ENCODE data around the gene KCNF1.

Gene KCNF1

DNA sequence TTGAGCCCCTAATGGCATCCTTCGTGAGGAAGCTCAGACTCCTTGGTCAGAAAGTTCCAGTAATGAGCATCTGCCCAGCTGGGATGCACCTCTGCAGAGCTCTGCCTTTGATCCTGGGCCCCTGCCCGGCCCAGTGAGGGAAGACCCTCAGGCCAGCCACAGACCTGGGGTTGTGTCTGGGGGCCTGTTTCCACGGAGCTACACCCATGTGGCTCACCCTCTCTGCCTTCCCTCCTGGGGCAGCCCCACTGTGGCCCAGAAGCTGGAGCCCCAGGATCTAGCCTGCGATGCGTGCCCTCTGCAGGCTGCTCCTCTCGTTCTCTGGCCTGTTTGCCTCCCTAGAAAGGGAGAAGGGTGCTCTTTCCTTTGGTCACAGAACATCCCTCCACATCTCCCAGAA, 9.8 kb downstream of the KCNF1 start:
- DNase-seq, result no peak

DNA sequence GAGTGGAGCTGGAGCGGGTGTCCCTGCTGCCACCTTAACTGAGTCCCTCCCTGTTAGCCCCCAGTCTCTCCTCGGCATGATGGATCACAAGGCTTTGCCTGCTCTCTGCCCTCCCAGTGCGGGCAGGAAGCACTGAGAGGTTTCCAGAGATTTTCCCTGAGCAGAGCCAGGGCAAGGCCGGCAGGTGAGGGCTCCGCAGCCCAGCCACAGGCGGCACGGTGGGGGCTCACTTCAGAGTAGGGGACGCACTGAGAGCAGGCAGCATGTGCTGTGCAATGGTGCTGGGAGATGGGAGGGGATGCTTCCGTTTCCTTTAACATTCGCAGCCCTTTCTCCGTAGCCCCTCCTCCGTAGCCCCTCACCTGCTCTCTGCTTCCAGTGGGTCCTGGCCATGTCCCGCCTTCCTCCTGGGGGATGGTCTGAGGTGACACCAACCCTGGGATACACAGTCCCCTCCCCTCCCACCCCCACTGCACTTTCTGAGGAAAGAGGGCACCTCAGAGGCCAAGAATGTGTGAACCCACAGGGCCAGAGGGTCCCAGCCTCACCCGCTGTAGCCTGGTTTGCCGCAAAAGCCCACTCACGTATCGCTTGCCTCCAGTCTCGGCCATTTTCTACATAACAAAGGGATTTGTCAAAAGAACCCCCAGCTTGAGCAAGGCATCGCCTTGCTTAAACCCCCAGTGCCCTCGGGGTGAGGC, 10.7 kb downstream of the KCNF1 start:
- DNase-seq, result no peak

DNA sequence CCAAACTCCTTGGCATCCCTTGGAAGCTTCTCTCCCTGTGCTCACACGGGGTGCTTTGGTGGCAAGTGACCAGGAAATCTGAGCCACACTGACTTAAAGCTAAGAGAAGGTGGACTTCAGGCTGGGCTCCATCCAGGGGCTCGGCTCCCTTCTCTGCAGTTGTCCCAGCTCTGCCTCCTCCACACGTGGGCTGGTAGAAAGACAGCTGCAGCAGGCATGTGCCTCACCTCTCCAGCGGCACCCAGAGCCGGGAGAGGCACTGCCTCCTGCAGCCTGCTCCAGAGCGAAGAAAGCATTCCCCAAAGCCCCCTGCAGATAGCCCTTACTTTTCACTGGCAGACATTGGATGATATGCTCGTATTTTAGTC, 11.3 kb downstream of the KCNF1 start:
- no peak for DNase-seq

DNA sequence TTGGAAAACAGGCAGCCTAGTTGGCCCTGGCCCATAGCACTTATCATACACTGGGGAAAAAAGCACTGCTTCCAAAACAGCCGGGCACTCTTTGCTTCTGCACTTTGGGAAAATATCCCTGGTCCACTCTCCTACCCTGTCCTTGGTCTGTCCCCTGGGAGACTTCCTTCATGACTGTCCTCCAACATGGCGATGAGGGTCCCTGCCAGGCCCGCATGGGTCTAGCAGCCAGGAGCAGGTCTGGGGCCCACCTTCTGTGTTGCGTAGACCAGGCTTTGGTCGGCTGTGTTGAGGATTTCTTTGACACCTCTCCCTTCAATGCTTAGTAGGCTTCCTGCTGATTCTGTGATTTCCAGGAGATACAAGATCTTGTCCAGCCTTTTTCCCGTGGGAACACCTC, 12.2 kb downstream of the KCNF1 start:
- no peak for DNase-seq

DNA sequence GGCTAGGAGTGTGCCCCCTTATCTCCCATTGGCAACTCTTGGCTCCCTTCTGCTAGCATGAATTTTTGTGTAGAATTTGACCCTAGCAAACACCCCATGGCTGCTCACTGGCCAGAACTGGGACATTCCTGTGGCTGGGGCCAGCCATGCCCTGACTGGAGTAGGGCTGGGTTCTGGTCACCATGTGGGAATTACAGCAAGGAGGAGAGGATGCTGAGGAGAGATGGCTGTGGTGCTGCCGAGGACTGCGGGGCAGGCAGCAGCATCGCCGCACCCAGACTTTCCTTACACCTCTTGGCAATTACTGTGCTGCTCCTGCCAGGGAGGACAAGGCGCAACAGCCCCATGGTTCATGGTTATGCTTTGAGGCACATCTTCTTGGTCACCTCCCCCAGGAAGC, 12.7 kb downstream of the KCNF1 start:
- DNase-seq, result no peak

DNA sequence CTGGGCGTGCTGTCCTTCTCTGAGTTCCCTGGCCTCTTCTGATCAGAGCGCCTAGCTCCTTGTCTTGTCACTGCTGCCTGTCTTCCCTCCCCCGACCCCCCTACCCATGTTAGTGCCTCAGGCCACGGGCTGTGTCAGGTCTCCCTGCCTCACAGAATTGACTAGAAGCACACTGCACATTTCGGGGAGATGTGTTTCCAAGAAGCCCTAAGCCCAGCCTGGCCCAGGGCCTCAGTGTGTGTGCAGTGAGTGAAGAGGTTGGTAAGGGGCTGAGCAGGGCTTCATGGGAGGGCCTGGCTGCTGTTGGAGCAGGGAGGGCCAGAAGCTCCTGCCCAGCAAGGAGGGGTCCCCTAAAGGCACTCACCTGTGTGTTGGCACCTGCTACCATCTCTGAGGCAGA, 13.1 kb downstream of the KCNF1 start:
- no peak for DNase-seq

DNA sequence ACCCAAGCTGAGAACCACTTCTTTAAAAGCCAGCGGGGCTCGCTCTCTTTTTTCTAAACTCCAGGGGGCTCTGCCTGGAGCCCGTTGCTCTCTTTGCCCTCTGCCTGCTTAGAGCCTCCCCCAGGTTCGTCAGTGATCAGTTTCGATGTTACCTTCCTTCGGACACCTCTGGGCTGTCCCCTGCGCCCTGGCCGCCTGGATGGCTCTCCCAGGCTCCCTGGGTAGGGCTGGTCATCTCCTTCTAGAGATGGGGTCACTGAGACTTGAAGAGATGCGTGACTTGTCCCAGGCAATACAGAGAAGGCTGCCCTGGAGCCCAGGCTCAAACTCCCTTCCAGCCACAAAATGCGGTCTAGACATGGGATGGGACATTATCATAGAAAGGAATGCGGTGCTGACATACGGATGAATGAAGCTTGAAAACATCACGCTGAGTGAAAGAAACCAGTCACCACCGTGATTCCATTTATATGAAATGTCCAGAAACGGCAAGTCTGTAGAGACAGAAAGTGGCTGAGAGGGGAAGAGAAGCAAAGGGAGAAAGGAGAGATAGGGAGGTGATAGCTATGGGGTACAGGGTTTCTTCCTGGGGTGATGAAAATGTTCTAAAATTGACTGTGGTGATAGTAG, 14.6 kb downstream of the KCNF1 start:
- DNase-seq, result no peak

DNA sequence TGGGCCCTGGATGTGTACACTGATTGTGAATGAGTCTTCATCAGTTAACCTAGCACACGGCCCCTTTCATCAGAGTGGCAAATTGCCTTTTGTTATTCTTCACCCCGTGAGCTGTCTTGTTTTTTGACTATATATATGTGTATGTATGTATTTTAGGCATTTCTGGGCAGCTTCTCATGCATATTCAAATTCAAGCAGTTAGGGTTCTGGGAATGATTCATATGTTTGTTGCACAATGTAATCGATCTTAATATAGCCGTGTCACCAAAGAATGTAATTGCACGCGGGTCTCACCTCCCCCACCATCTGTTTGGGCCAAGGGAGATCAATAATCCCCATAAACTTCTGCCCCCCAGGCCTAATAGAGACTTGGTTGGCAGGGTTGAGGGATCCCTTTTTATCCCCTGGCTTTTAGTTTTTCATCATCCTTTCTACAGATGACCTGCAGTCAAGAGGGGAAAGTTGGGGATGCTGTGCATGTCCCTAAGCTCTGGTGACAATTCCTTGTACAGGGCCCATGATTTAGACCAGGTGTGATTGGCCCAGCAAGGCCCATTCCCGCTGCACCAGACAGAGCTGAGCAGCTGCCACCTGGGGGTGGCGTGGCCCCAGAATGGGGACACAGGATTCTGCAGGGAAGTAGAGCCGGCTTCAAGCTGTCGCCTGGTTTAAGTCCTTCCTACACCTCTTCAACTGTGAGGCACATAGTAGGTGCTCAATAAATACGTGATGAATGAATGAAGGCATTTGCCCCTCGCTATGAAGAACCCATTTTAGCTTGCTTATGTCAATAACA, 19.2 kb downstream of the KCNF1 start:
- no peak for DNase-seq

DNA sequence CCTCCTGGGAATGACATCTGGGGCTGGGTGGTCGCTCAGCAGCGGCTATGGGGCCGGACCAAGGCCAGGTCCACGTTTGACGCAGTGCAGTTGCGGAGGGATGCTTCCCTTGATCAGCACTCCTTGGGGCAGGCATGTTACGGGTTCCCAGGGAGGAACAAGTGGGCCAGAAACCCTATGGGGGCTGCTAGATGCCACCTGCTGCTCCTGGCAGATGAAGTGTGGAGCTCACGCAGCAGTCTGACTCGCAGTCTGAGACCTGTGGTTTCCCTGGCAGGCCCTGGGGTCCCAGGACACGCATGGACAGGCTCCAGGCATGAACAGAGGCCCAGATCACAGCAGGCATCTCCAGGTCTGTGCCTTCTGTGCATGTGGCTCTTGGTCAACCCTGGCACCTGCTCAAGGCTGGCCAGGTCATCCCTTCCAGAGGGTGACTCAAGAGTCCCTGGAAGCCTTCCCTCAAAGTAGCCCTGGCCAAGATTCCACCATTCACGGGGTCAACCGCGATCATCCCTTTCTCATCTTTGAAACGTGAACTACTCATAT, 20.0 kb downstream of the KCNF1 start:
- DNase-seq, result no peak

DNA sequence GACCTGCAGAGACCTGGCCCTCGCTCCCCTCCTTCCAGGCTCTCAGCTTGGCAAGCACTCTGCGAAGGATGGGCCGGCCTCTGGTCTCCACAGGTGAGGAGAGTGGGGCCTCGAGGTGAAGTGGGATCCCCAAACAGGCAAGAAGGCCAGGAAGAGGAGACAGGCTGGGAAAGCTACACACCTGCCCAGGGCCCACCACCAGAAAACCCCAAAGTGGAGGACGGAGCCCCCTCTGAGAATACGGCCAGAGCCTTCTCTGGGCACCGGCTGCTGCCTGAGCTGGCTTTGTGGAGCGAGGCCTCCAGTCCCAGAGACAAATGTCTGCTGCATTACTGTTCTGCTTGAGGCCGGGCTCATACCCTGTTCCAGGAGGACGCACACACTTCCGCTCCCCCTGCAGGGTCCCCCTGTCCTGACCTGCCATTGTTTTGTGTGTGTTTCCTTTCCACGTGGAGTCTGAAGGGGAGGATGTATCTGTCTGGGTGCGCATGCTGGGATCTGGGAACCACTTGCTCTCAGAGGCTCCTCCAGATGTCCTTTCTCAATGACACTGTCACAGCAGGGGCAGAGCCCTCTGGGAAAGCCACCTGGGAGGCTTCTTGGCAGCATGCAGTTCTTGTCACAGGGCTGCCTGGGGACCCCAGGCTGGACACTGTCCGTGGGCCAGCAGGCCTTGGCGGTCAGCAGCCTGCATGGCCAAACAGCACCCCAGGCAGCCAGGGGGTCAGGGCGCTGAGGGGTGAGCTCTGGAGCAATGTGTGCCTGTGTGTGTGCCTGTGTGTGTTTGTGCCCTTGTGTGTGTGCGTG, 20.8 kb downstream of the KCNF1 start:
- no peak for DNase-seq

DNA sequence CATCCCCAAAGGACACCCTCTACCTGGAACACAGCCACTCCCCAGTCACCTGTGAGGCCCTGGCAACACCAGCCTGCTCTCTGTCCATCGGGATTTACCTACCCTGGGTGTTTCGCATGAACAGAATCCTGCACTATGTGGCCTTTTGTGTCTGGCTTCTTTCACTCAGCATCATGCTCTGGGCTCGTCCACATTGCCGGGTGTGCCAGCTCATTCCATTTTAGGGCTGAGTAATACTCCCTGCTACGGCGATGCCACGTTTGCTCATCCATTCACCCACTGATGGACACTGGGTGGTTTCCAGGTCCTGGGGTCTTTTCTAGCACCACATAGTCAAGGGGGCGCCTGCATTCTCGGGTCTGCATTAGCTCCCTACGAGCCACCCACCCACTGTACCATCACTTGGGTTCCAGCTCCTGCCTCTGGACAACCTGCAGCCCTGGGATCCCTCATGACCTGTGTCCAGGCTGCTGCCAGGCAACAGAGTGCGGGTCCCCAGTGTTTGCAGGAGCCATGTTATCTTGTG, 22.0 kb downstream of the KCNF1 start:
- DNase-seq, result no peak

DNA sequence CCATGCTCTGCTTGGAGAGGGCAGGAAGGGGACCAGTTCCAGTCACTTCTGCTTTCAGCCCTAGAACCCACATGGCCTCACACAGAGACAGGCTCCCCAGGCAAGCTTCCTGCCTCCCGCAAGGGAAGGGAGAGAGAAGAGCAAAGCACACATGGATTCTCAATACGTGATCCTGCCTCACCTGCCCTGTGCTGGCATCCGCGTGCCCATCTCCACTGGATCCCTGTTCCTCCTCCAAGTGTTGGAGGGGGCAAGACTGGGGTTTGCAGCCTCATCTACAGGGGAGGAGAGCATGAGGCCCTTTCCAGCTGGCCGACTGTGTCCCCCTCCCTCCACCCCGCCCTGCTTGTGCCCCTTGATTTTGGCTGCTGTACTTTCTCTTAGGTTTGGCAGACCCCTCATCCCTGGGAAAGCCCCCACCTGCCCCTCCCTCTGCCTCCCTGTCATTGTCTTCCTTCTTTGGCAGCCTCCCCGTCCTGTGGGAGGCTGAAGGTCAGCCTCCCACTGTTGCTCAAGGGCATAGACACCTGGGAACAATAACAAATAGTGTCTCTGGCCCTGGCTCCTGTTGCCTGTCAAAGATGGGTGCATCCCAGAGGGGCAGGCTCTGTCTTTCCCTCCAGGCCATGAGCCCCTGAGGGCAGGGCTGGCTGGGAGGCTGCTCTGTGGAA, 22.7 kb downstream of the KCNF1 start:
- no peak for DNase-seq

DNA sequence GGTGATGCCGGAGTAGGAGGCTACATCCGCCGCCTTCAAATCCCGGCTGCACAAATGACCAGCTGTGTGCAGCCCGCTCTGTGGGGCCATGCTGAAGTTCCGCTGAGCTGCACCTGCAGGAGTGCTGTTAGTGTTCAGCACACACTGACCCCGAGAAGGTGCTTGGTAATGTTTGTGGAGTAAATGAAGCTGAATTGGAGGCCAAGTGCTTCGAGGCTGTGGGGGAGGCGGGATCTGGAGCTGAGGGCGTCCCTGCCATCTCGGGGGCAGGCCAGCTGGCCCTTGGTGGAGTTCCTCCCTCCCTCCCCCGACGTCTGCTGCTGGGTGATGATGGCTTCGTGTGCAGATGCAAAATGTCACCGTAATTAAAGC, 23.2 kb downstream of the KCNF1 start:
- DNase-seq, result no peak

DNA sequence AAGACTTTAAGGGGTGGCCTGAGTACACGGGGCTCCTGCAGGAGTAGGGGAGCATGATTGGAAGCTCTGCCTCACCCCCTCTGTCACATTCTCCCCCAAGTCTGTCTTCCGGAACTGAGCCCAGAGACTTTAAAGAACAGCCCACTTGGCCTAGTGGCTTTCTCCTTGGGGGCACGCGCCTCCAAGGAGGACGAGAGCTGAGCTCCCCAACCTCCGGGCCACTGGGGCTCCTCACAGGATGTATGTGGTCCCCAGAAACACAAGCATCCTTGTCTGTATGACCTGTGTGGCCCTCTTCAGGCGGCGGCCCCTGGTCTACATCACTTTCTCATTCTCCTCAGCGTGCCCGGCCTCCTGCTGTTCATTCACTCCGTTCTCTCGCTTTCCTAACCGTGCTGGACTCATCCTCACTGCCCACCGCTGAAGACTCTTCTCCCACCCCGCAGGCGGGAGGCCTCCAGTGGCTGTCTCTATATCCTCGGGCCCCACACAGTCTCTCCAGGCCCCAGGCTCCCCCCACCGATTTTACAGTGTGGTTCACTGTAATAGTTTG, 23.7 kb downstream of the KCNF1 start:
- no peak for DNase-seq

DNA sequence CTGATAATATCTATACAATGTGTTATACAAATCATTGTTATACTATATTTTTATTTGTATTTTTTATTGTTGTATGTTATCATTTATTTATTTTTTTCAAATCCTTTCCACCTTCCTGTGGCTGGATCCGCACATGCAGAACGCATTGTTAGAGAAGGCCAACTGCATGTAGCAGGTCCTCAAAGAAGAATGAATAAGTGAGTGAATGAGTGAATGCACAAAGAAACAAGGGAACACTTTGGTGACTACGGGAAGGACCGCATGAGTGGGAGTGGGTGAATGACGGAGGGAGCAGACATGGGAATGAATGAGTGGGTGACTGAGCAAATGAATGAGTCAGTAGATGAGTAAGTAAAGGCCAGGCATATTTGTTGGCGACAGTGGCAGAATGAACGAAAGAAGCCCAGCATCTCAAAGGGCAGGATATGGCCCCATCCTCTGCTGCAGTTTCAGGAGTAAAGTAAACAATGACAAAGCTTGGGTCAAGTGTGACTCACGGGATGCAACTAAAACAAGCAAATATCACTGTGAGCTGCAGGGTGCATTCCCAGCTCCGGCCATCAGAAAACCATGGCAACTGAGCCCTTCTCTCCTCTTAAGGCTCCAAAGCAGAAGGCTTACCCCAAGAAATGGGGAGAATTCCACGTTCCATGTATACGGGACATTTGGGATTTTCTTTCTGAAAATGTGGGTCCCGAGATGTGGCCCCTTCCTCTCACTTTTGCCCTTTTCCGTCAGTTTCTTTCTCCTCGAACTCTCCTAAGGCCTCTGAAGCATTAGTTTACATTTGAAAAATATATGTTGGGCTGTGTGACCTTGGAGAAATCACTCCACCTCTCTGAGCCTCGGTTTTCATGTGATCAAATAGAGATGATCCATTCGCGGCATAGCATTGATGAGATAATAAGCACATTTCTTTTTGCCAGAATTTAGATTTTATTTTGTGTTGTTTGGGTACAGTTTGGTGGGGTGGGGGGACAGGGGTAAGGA, 24.5 kb downstream of the KCNF1 start:
- no peak for DNase-seq

DNA sequence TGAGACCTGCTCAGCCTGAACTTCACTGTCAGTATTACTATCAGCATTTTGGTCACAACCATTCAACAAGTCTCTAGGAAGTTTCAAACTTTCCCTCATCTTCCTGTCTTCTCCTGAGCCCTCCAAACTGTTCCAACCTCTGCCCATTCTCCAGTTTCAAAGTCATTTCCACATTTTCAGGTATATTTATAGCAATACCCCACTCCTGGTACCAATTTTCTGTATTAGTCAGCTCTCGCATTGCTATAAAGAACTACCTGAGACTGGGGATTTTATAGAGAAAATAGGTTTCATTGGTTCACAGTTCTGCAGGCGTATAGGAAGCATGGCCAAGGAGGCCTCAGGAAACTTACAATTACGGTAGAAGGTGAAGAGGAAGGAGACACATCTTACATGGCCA, 27.3 kb downstream of the KCNF1 start:
- DNase-seq, result no peak

DNA sequence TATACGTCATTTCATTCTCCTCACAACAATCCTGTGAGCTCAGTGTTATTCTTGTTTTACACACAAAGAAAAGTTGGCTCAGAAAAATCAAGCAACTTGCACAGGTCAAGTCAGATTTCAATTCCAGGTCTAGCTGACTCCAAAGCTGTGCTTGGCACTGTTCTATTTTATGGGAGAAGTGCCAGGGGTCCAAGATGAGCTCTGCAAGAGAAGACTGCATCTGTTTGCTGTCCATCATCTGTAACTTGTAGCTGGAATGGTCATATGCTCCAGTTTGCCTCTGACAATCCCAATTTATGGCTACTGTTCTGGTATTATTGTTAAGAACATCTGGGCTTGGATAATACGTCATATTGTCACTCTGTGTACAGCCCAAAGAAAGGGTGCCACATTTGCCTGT, 28.9 kb downstream of the KCNF1 start:
- no peak for DNase-seq

DNA sequence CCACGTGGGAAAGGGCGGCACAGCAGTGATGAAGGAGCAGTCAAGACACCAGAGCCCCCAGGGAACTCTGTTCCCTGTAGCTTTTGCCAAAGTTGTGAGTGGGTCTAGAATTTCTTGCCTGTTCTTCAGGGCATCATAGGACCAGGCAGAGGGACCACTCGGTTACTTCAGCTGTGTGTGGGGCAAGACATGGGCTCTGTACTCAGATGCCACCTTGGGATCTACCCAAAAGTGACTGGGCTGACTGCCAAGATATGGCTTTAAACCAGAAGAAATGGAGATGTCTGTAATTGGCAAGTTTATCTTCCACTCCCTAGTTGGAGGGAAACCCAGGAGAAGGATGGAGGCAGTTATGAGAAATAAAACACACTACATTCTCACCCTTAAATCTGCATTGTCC, 29.6 kb downstream of the KCNF1 start:
- DNase-seq, result no peak

DNA sequence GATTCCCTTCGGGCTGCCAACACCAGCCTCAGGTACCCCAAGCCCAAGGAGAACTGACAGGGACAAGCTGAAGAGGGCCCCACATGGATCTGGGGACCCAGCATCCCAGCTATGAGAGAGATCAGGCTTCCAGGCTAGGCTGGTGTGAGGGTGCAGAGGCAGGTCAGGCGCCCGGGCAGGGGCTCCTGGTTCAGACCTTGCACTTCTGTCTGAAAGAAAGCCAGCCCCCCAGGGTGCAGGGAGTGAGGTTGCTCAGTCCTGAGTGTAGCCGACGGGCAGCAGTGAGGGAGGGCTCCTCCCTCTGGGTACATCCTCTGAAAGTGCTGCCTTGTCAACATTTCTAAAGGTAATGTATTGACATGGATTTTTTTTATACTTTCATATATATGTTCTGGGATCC, 33.1 kb downstream of the KCNF1 start:
- no peak for DNase-seq

DNA sequence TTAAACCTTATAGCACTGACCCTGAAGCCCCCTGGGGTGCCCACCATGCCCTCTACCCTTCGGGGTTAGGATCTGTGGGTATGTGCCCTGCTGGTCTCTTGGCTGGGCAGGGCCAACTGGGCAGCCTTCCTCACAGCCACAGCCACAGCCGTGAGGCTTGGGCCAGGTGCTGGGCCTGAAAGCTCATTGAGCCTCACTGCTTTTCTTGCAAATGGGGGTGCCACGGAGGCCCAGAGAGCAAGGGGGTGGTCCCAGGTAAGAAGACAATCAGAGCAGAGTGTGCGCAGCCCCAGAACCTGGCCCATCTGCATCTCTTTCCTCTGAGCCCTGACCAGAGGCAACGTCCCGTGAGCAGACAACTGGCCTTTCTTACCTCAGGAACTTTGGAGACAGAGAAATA, 34.7 kb downstream of the KCNF1 start:
- DNase-seq, result no peak

DNA sequence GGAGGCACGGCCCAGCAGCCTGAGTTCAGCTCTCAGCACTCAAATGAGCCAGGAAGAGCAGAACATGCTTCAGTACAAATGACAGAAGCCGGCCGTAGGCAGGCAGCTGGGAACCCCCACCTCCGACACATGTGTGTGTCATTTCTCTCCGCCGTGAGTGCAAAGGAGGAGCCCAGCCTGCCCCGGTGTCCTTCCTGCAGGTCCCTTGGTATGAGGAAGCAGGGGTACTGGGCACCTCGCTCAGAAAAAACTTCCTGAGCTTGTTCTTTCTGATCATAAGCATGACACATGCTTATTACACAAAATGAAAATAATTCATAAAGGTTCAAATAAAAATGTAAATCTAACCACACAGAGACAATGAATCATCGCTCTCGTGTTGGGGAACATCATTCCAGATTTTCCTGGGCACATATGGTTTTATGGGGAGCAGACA, 35.3 kb downstream of the KCNF1 start:
- no peak for DNase-seq

All from bone marrow (tissue), 2 donors.